Measurements from ENCODE around the gene MTMR11.

MTMR11 gene

GRCh38 chr1:149936992-149937705 lies 470 bp upstream of the MTMR11 start:
- DNase-seq (ENCODE audit: low read depth): peak; percentile 43

- DNase-seq (ENCODE audit: low read depth): no peak
Measured at GRCh38 chr1:149934356-149934755, 2.3 kb downstream of the MTMR11 start.

GRCh38 chr1:149933208-149933607 lies 3.5 kb downstream of the MTMR11 start:
- no peak for DNase-seq (ENCODE audit: low read depth)

GRCh38 chr1:149932474-149932873 lies 4.2 kb downstream of the MTMR11 start:
- DNase-seq (ENCODE audit: low read depth): no peak

GRCh38 chr1:149931212-149931790 lies 5.4 kb downstream of the MTMR11 start:
- no peak for DNase-seq (ENCODE audit: low read depth)

GRCh38 chr1:149929856-149930255 lies 6.8 kb downstream of the MTMR11 start:
- no peak for DNase-seq (ENCODE audit: low read depth)

- no peak for DNase-seq (ENCODE audit: low read depth)
Measured at GRCh38 chr1:149928401-149928724, 8.3 kb downstream of the MTMR11 start.

GRCh38 chr1:149927563-149928400 lies 8.9 kb downstream of the MTMR11 start, which contains the start of gene SF3B4:
Gene SF3B4 (minus strand): TSS chr1:149927803. CDS start chr1:149927759, 44 bp downstream.
- DNase-seq (ENCODE audit: low read depth): peak; percentile 90

- DNase-seq (ENCODE audit: low read depth): no peak
Measured at GRCh38 chr1:149927056-149927562, 9.6 kb downstream of the MTMR11 start.

GRCh38 chr1:149926296-149926695 lies 10.4 kb downstream of the MTMR11 start:
- no peak for DNase-seq (ENCODE audit: low read depth)

GRCh38 chr1:149925751-149926150 lies 10.9 kb downstream of the MTMR11 start:
- DNase-seq (ENCODE audit: low read depth): no peak

GRCh38 chr1:149925345-149925744 lies 11.3 kb downstream of the MTMR11 start:
- no peak for DNase-seq (ENCODE audit: low read depth)

- no peak for DNase-seq (ENCODE audit: low read depth)
Measured at GRCh38 chr1:149923626-149924025, 13.1 kb downstream of the MTMR11 start.

GRCh38 chr1:149917571-149918144 lies 19.0 kb downstream of the MTMR11 start, which contains the start of gene SV2A:
Gene SV2A (minus strand): TSS chr1:149917844. CDS start chr1:149913840, 4,004 bp downstream.
- peak; percentile 69 for DNase-seq (ENCODE audit: low read depth)

GRCh38 chr1:149916898-149917252 lies 19.8 kb downstream of the MTMR11 start:
- DNase-seq (ENCODE audit: low read depth): no peak

- no peak for DNase-seq (ENCODE audit: low read depth)
Measured at GRCh38 chr1:149916193-149916897, 20.3 kb downstream of the MTMR11 start.

- DNase-seq (ENCODE audit: low read depth): no peak
Measured at GRCh38 chr1:149915429-149916192, 21.1 kb downstream of the MTMR11 start.

GRCh38 chr1:149914545-149914944 lies 22.1 kb downstream of the MTMR11 start:
- no peak for DNase-seq (ENCODE audit: low read depth)

GRCh38 chr1:149906570-149907075 lies 30.1 kb downstream of the MTMR11 start:
- no peak for DNase-seq (ENCODE audit: low read depth)

- no peak for DNase-seq (ENCODE audit: low read depth)
Measured at GRCh38 chr1:149903836-149904491, 32.7 kb downstream of the MTMR11 start.
